HG02970 (cell line): ENCODE data around the gene SH3GLB2.

Experiments
- ATAC-seq: cut with Tn5 transposase; IDR thresholded peaks from one replicate; pipeline ENCODE4 v1.9.1; 2021; ENCODE audit warnings: mild to moderate bottlenecking, moderate library complexity, moderate number of reproducible peaks; ENCODE audit not compliant: unreplicated experiment, low FRiP score

The SH3GLB2 gene

DNA sequence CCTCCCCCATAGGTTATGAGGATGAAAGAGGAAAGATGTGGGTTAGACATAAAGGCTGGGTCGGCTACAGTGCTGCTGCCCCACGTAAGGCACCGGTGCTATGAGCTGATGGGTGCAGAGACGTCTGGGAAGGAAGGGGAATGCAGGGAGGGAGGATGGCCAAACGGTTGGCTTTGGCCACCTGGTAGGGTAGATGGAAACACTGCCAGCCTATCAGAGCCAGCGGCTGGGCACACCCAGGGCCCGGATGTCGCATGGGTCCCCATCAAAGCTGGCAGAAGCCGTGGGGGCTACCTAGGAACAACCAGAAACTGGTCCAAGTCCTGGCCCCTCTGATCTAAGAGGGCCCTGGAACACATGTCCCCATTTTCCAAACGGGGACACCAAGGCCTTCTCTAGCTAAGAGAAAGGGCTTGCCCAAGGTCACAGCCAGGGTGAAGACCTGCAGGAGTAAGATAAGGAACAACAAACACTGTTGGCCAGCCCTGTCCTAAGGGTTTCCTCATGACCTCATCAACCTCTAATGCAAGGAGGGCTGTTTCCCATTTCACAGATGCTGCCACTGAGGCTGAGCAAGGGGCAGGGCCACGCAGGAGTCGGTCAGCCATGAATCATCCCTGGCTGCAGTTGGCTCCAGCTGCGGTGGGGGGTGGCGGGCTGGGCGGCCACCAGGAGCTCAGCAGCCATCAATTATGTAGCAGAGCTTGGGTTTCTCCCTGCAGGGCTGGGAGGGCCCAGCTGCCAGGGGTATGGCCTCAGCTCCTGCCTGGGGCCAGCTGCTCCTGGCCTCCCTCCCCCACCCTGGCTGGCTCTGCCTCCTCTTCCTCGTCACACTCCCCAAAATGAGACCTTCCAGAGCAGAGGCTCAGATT is 4.9 kb downstream of the SH3GLB2 start:
- ATAC-seq: no peak

DNA sequence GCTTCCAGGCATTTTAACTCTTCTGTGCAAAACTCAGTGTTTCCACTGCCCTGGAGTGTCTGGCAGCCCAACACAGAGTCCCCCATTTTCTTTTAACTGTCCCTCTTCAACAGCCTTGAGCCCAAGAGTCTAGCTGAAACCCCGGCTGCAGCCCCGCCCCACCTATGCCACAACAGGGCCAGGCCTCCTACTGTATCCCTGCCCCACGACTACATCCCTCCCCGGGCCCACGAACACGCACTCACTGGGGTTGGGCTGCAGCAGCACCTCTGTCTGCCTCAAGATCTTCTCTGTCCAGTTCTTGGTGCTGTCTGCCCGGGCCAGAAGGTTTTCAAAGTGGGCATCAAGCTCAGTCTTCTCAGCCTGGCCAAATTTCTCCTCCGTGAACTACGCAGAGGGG is 6.1 kb downstream of the SH3GLB2 start:
- ATAC-seq: no peak

DNA sequence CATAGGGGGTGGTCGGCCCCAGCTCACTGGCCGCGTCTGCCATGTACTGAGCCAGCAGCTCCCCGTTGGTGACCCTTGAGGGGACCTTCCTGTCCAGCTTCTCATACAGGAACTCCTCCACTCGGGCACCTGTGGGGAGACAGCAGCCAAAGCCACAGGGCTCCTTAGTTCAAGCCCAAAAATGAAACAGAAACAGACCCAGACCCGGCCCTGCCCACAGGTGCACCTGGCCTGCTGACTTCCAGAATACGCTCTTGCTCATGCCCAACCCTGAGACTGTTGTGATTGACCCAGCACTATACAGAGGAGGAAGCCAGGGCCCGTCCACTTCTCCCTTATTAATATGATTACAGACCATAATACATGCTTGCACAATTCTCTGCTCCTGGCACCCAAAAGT is 7.0 kb downstream of the SH3GLB2 start:
- peak; percentile 52 for ATAC-seq

DNA sequence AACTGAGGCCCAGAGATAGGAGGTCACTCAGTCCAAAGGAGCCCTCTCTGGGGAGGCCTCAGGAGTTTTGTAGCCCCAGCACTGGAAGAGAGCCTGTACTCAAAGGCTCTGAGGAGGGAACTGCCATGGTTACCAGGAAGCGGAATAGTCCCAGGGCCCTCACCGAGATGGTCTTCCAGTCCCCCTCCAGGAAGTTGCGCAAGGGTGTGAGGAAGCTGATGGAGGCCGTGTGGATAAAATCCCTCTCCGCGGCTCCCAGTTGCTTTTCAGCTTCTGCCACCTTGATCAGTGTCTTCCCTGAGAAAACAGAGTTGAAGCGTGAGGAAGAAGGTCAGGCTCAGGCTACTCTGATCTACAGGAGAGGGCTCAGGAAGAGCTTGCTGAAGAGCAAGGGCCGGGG is 13.5 kb downstream of the SH3GLB2 start:
- no peak for ATAC-seq

DNA sequence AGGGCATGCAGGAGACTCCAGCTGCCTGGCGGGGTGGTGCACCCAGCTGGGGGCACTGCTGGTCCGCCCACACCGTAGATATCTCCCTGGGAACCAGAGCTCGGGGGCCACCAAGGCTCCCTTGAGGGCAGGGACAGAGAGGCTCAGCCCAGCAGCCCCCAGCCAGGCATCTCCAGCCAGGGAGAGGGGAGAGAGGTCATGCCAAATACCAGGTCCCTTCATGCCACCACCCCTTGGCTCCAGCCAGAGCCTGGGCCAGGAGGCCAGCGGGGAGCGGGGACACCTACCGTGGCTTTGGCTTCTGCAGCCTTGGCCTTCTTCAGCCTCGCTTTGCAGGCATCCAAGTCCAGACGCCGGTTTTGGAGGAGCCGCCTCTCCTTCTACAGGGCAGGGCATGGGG is 14.0 kb downstream of the SH3GLB2 start:
- ATAC-seq: no peak

DNA sequence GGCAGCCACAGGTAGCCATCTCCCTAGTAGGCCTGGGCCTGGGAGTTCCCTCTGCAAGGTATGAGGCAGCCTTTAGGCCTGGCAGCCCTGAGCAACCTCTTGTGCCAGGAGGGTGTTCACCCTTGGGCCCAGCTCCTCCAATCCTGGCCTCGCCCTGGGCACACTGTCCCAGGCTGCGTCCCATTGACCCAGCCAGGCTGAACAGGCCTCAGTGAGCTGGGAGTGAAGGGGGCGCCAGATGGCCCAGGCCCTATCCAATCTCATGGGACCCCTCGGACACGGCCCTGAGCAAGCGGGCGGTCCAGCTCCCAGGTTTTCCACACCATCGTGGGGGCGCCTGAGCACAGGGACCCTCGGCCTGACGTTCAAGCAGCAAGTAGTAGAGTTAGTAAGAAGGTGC is 14.5 kb downstream of the SH3GLB2 start:
- no peak for ATAC-seq

DNA sequence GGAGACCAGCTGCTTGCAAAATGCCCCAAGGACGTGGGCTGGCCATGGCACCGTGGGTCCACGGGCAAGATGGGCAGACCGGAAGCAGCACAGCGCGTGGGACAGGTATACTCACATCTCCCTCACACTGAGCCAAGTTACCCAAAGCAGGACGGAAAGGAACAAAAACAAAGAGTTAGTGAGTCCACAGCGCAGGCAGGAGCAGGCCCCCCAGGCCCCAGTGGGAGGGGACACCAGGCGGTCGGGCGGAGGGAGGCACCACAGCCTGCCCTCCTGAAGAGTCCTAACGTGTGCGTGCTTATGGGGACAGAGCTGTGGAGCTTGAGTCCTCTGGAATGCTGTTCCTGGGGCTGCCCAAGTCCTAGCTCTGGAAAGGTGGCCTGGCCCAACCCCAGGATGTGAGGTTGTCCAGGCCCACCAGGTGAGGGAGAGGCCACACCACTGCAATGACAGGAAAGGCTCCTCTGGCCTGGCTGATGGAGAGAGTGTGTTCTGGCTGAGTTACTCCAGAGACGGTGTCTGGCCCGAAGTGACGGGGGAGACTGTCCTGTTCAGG is 15.2 kb downstream of the SH3GLB2 start:
- no peak for ATAC-seq

DNA sequence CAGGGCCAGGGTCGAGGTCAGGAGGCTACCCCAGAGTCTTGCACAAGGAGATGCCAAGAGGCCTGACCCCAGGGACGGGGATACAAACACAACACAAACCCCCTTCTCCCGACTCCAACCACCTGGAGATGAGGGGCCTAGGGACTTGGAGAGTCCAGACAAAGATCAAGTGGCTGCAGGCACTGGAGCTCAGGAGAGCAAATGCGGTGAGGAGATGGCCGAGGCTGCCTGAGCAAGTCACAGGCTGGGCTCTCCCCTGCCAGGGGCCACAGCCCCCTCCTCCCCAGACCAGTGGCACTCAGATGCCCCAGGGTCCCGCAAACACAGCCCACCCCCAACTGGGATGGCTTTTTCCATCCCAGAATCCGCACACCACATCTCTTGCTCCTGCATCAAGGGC is 15.8 kb downstream of the SH3GLB2 start:
- ATAC-seq: no peak

DNA sequence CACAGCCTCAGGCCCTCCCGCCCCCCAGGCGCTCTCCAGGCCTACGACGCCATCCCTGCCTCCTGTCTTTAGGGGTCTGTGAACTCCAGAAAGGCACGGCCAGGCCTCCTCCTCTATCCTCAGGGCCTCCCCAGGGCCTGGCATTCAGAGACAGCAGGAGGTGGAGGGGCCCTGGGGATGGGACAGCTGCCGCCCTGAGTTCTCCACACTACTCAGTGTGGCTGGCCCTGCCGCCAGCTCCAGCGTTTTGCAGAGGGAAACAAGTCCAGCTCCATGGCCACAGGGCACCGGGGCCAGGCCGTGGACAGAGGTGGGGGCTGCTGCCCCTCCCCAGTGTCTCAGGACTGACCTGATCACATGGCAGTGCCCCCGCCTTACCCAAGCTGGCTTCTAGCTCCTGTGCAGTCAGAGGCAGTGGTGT is 16.4 kb downstream of the SH3GLB2 start:
- ATAC-seq: no peak

DNA sequence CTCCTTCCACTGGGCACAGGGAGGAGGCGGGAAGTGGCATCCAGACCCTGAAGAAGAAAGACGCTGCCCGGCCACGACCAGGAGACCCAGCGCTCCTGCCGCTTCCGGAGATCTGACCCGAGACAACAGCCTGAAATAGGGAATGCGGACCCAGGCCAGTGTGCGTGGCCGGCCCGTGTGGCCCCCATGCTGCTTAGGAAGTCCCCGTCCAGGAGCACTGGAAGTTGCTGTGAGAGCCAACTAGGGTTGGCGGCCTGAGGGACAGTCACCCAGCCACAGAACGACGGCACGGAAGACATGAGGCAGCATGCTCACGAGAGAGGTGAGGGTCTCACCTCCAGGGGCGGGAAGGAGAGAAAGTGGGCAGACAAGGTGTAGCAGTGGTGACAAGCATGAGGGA is 17.0 kb downstream of the SH3GLB2 start:
- no peak for ATAC-seq

DNA sequence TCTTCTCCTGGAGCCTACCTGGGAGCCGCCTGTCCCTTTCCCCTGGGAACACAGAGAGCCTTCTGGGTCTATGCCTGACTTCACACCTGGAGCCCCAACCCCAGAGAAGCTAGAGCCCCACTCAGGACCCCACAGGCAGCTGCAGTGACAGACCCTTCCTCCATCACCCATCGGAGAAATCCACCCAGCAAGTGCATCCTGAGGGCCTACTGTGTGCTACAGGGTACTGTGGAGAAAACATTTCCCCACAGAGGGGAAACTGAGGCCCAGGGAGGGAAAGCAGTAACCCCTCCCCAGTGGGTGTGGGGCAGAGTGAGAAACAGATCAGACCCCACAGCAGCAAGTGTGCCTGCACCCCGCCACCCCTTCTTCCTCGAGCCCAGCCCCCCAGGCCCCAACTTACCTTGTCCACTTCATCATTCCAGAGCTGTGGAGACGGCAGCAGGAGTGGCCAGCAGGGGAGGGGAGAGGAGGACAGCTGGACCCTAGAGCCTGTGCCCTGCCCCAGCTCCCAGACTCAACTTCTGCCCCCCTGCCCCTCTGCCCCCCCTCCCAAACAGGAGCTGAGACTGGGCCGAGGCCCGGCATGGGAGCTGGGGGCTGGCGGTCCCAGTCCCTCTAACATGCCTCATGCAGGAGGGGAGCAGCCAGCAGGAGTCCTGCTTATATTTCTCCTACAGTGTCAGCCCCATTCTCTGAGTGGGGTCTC is 17.7 kb downstream of the SH3GLB2 start:
- no peak for ATAC-seq

DNA sequence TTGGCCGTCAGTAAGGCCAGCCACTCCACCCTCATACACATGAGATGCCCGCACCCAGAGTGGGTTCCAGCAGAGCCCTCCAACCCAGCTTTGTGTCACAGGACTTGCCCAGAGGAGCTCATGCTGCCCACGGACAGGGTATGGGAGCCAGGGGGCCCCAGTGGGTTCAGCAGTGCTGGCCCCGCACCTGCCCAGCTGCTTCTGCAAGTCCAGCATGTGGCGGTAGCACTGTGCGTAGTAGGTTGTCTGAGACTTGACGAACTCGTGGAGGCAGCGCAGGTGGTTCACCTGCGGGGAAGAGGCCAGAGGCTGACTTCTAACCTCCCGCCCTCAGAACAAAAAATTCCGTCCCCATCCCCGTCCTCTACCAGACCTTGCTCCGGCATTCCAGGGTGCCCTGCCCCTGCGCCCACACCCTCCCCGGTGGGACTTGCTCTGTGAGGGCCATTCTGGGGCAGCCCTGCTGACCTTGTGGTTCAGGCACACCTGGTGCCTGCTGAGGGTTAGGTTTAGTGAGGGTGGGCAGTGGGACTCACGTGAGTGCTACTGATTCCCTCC is 18.5 kb downstream of the SH3GLB2 start:
- ATAC-seq: no peak

DNA sequence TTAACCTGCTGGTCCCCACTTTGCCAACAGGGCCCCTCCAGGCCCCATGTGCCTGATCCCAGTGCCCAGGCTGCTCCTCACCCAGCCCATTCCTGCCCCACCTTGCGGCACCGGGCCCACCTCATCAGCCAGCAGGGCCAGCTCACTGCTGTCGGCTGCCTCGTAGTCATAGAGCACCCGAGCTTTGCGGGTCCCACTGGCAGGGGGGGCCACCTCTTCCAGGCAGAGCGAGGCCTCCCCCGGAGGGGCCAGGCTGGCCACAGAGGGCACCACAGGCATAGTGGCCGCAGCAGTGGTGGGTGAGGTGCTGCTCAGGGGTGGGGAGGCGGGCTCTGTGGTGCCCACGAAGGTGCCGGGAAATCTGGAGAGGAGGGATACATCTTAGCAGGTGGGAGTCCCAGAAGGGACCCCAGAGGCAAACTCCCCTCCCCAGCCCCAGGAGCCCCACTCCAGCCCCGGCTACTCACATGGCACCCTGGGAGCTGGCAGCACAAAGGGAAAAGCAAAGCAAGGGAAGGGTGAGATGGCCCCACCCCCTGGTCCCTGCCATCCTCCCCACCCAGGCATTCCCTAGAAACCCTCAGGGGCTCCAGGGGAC is 19.0 kb downstream of the SH3GLB2 start:
- ATAC-seq: no peak

DNA sequence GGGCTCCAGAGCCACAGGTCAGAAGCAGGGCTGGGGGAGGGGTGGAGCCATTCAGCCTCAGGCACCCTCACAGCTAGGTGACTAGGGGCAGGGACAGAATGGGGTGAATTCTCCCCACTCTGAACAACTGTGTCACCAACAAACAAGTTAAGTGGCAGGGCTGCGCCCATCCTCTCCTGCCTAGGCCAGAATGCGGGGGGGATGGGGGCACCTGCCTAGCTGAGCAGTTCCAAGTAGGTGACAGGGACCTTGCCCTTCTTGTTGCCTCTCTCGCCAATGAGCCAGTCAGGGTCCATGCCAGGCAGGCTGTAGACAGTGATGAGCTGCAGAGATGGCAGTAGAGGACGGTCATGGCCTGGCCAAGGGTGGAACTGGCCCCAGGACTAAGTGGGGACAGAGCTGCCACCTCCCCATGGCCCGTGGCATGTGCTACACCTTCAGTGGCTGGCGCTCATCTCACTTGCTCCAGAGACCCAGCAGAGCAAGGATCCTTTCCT is 19.6 kb downstream of the SH3GLB2 start:
- no peak for ATAC-seq

DNA sequence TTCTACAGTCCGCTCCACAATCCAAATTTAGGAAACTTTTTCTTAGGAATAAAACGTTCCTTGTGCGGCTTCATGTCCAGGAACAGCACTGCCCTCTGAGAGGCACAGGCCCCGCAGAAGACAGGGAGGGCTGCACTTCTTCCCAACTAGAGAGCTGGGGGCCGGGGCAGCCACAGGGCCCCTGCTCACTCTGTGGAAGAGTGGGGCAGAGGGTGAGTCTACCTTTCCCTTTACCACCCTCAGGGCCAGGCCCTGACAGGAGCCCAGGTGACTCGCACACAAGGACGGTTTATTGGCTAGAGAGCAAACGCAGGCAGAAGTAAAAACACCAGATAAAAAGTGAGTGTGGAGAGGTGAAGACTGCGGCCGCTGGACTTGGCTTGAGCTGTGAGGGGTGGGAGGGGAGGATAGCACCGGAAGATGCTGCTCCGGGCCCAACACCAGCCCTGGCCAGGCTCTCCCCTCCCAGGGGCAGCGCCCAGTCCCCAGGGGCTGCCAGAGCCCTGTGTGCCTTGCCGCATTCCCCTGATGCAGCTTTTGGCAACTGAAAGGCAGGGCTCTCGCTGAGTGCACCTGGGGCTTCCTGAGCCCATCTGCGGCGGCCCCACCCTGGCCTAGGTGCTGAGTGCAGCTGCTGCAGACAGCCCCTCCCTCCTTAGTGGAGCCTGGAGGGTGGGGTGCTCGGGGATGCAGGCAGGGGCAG is 20.2 kb downstream of the SH3GLB2 start:
- ATAC-seq: no peak

DNA sequence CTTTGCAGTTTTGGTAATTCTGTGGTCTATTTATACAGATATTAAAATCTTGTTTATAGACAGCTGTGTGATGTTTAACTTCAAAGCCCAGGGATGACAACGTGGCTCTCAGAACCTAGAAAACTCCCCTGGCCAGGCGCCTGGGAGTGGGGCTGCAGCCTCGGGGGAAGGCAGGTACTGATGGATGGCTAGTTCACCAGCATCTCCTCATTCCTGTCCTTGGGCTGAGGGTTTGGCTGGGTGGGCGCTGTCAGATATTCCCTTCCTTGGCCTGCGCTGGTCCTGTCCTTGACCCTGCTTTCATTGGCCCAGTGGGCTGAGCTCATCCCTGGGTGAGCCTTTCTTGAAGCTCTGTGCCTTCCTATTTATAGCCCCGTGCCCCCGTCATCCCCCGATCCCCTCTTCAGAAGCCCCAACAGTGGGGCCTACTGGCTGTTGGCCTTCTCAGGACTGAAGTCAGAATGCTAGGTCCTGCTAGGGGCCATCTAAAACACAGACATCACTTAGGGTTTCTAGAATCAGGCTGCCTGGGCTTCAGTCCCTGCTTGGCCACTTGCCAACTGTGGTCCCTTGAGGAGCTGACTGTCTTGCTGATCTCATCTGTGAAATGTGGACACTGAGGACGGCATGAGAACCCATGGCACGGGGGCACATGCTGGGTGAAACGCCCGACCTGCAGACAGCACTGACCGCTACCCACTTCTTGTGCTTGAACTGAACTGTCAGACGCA is 20.9 kb downstream of the SH3GLB2 start:
- no peak for ATAC-seq

DNA sequence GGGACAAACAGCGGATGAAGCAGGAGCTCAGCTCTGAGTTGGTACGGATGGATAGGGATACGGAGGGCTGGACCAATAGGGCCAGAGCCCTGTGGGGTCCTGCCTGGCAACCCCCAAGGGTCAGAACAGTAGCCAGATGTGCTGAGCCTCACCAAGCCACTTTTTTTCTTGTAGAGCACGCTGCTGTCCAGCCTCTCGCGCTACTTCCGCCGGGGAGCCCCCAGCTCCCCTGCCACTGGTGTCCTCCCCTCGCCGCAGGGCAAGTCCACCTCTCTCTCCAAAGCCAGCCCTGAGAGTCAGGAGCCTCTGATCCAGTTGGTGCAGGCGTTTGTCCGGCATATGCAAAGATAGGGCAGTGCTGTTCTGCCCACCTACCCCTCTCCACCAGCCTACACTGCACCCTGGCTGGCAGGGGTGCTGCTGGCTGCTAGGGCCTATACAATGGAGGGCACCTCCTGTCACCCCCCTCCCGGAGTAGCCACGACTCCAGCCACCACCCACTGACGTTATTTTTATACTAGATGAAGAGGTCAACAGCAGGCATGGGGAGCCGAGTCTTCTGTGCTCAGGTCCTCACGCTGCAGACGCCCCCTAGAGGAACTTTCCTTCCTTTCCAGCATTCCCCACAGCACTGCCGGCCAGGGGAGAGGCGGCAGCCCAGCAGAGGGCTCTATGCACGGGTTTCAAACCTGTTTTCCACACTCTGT is 21.6 kb downstream of the SH3GLB2 start:
- no peak for ATAC-seq

DNA sequence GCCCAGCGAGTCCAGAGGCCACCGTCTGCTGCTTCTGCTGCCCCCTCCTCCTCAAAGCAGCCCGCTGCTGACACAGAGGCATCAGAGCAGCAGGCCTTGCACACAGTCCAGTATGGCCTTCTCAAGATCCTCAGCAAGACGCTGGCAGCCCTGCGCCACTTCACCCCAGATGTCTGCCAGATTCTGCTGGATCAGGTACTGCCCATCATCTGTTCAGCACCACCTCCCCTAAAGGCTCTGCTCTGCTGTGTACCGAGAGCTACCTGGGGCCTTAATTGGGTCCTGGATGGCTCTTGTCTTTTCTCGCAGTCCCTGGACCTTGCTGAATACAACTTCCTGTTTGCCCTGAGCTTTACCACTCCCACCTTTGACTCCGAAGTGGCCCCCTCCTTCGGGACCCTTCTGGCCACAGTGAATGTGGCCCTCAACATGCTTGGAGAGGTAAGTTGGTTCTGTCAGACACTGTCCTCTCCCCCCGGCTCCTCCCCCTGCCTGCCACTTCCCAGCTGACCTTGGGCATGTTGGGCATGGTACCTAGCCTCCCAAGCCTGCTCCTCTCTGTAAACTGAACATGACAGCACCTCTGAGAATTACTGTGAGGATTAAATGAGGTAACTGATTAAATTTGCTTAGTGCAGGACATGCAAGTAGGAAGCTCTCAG is 22.7 kb downstream of the SH3GLB2 start:
- ATAC-seq: no peak
